RWPE1 (cell line): Measurements from ENCODE around the gene AGBL1.

Experiments
- CTCF ChIA-PET: fragments of 350-600 bp; sonication (Branson Sonifier 250); formaldehyde crosslinking; extraction: SDS; loops from one replicate; lab custom pipeline; 2021; lab: Yijun Ruan, JAX
- POLR2A ChIA-PET: fragments of 400-600 bp; formaldehyde crosslinking; extraction: SDS; loops from one replicate; lab custom pipeline; 2020; ENCODE audit warnings: antibody characterized with exemption; ENCODE audit not compliant: low non-redundant PET; lab: Yijun Ruan, JAX
- DNase-seq: peaks from one replicate; pipeline ENCODE4 v3.0.0; 2012; ENCODE audit warnings: low spot score
- H3K27ac ChIP-seq: fragments of 450-650 bp; 2 replicates; pipeline ENCODE4 v1.5.1; 2017
- TF ChIP-seq, protein P1 (sequence below): fragments of 450-650 bp; conservative IDR thresholded peaks from 2 replicates; pipeline ENCODE4 v1.5.1; 2017; ENCODE audit warnings: low read depth, mild to moderate bottlenecking

Gene AGBL1

GRCh38 chr15:86690566-86690965 lies 610.9 kb downstream of the AGBL1 start:
- CTCF ChIA-PET: no interaction called here
- TF ChIP-seq, protein P1, sequence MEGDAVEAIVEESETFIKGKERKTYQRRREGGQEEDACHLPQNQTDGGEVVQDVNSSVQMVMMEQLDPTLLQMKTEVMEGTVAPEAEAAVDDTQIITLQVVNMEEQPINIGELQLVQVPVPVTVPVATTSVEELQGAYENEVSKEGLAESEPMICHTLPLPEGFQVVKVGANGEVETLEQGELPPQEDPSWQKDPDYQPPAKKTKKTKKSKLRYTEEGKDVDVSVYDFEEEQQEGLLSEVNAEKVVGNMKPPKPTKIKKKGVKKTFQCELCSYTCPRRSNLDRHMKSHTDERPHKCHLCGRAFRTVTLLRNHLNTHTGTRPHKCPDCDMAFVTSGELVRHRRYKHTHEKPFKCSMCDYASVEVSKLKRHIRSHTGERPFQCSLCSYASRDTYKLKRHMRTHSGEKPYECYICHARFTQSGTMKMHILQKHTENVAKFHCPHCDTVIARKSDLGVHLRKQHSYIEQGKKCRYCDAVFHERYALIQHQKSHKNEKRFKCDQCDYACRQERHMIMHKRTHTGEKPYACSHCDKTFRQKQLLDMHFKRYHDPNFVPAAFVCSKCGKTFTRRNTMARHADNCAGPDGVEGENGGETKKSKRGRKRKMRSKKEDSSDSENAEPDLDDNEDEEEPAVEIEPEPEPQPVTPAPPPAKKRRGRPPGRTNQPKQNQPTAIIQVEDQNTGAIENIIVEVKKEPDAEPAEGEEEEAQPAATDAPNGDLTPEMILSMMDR: no peak
- POLR2A ChIA-PET: no interaction called here
- H3K27ac ChIP-seq: no peak overlapping the region
- peak; percentile 13 for DNase-seq

DNA sequence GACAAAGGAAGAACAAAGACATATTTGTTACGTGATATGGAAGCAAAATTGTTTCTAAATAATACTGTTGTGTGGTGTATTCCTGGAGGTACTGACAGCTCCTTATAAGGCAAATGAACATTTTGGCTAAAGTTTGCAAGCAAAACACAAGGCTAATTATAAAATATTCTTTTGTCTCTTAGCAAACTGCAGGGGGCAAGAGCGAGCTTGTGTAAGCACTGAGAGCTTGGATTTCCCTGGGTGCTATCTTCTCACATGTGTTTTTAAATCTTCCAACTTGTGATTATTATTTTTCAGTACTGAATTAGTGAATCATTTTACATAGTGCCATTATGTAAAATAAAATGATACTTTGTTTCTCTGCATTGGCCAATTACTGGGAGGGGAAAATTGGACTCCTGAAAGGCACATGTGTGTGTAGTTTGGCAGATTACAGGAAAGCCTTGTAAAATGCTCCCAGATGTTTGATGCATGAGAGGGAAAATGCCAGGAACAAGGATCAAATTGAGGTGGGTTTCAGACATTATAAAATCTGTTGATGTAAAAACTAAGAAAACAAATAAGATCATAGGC lies 611.5 kb downstream of the AGBL1 start:
- DNase-seq: no peak
- ChIA-PET CTCF (no interaction called here), POLR2A (no interaction called here)
- TF ChIP-seq, protein P1: no peak
- H3K27ac ChIP-seq: no peak overlapping the region

DNA sequence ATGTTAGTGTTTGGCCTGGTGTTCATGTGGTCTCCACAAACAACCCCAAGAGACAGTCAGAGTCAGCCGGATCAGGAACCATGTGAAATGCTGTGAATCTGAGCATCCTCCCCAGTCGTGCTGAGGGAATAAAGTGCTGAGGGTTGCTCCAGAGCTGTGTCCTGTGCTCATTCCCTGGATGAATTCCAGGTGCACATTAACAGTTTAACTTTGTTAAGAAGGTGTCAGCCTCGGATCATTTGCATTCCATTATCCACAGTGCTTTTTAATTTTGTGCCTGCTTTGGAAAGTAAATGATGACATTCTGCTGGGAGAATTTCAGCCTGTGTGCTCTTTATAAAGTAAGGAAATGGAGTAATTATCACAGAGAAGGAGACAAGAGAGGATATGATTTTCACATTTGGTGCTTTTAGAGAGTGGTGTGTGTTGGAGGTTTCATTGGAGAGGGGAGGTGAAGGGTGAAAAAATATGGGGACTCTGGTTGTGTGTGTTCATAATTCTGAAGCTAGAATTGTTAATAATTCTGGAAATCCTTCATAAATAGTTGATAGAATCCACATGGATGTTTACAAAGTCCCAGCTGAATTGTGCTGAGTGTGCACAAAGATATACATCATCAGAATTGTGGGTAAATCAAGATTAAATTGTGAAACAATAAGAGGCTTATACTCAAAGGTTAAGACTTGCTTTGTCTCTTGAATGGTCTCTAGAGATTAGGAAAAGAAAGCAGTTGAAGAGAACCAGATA lies 621.4 kb downstream of the AGBL1 start:
- no peak overlapping the region for H3K27ac ChIP-seq
- TF ChIP-seq, protein P1: no peak
- ChIA-PET CTCF (no interaction called here), POLR2A (no interaction called here)
- no peak for DNase-seq

DNA sequence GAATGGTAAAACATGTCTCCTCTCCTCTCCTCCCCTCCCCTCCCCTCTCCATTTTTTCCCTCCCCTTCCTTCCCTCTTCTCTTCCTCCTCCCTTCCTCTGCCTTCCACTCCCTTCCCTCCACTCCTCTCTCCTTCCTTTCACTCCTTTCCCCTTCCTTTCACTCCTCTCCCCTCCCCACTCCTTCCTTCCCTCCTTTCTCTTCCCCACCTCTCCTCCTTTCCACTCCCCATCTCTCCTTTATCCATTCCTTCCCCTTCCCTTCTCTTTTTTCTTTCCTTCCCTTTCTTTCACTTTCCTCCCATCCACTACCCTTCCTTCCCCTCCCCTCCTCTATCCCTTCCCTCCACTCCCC lies 621.9 kb downstream of the AGBL1 start:
- ChIA-PET POLR2A (no interaction called here), CTCF (no interaction called here)
- TF ChIP-seq, protein P1: no peak
- no peak overlapping the region for H3K27ac ChIP-seq
- DNase-seq: no peak

GRCh38 chr15:86706813-86707212 lies 627.1 kb downstream of the AGBL1 start:
- ChIA-PET CTCF (interaction anchor here (0.5 kb wide), 1 partner anchor 747 kb away, joined by 3 read pairs; no protein-coding TSS in a partner anchor), POLR2A (no interaction called here)

DNA sequence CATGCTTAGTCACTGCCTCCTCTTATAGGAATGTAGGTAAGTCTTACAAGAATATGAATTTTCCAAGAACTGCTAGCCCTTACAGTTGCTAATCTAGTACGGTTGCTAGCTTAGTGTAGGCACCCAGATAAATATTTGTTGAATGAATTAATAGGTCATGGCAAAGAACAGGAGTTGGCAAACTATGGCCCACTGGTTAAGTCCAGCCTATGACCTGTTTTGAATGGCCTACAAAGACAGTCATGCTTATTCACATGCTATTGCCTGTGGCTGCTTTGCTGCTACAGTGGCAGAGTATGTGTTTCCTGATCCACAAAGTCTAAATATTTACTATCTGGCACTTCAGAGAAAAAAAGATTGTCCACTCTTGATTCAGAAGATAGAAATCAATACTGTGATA lies 631.8 kb downstream of the AGBL1 start:
- DNase-seq: no peak
- H3K27ac ChIP-seq: no peak overlapping the region
- ChIA-PET POLR2A (no interaction called here), CTCF (no interaction called here)
- TF ChIP-seq, protein P1: no peak

More at GRCh38 chr15:86706813-86707212, 627.1 kb downstream of the AGBL1 start:
- DNase-seq: no peak
- no peak overlapping the region for H3K27ac ChIP-seq
- TF ChIP-seq, protein P1: no peak
